GM12864 (cell line): ENCODE measurements around the gene LYPD8.
"Not testable (repeated sequence)": the region's sequence is repeated elsewhere in the genome, so short reads cannot be mapped to it uniquely, and the experiment has no call there.

Experiments used
- DNase-seq: peaks from one replicate; pipeline ENCODE4 v3.0.0-alpha.2; 2011; ENCODE audit warnings: low read depth
- H3K4me3 ChIP-seq: 2 replicates; pipeline ENCODE4 v1.5.1; 2011; ENCODE audit warnings: mild to moderate bottlenecking, low read depth, low read length, control low read depth
- CTCF ChIP-seq: IDR thresholded peaks from 2 replicates; pipeline ENCODE4 v1.5.1; 2011; ENCODE audit warnings: low read depth, mild to moderate bottlenecking, moderate library complexity, low read length, control low read depth, inconsistent platforms; ENCODE audit errors: missing control alignments

The LYPD8 gene

GRCh38 chr1:248755517-248755916 is at the start of gene LYPD8:
Gene LYPD8 (minus strand): TSS chr1:248755759. CDS start chr1:248751081, 4,678 bp downstream.
- no peak for TF ChIP-seq CTCF
- DNase-seq, result no peak
- H3K4me3 ChIP-seq, result no peak within 1 kb of the TSS

GRCh38 chr1:248804771-248805681 is 49.5 kb upstream of the LYPD8 start:
- H3K4me3 ChIP-seq, result no peak overlapping the region
- DNase-seq, result peak; percentile 75
- no peak for TF ChIP-seq CTCF

- H3K4me3 ChIP-seq, DNase-seq: not testable (repeated sequence)
Measured at GRCh38 chr1:248803501-248803900, 47.9 kb upstream of the LYPD8 start.

GRCh38 chr1:248802454-248802853 is 46.9 kb upstream of the LYPD8 start:
- H3K4me3 ChIP-seq, result no peak overlapping the region
- DNase-seq, result no peak
- TF ChIP-seq CTCF, result no peak

GRCh38 chr1:248800459-248800858 is 44.9 kb upstream of the LYPD8 start:
- TF ChIP-seq CTCF, result no peak
- DNase-seq, result no peak
- no peak overlapping the region for H3K4me3 ChIP-seq

GRCh38 chr1:248798791-248799190 is 43.2 kb upstream of the LYPD8 start:
- no peak for TF ChIP-seq CTCF
- H3K4me3 ChIP-seq, result no peak overlapping the region
- DNase-seq, result no peak

- H3K4me3 ChIP-seq, DNase-seq: not testable (repeated sequence)
Measured at GRCh38 chr1:248794663-248795062, 39.1 kb upstream of the LYPD8 start.

- H3K4me3 ChIP-seq, result no peak overlapping the region
- no peak for TF ChIP-seq CTCF
- DNase-seq, result no peak
Measured at GRCh38 chr1:248793592-248793991, 38.0 kb upstream of the LYPD8 start.
